Thoracic aorta (tissue), 2 donors: ENCODE measurements around the gene XRCC5. TPM values are rescaled to one million over a fixed set of nuclear protein-coding genes. Genes with fewer than 3 reads are reported as not detected.

Source experiments
- ATAC-seq: fragments of 150-250 bp; one replicate; pipeline ENCODE4 v1.8.0; 2017; ENCODE audit warnings: low read depth; ENCODE audit not compliant: insufficient number of reproducible peaks, low FRiP score
- DNase-seq: peaks from one replicate; pipeline ENCODE4 v3.0.0-alpha.2; 2020; ENCODE audit warnings: low spot score
- H3K27ac ChIP-seq, 2 donors: fragments of 200-600 bp; sonication (generic); 1 replicate in 1 of 2; 2 replicates in 1 of 2; pipeline ENCODE4 v1.5.1; 2016; ENCODE audit warnings: mild to moderate bottlenecking in 2 of 2, moderate library complexity in 2 of 2
- H3K27me3 ChIP-seq: fragments of 200-600 bp; sonication (generic); replicated peaks from 2 replicates; pipeline ENCODE4 v1.6.0; 2016; ENCODE audit warnings: mild to moderate bottlenecking; ENCODE audit not compliant: insufficient read depth
- H3K36me3 ChIP-seq: fragments of 200-600 bp; sonication (generic); one replicate; pipeline ENCODE4 v1.5.1; 2016
- H3K4me1 ChIP-seq, 2 donors: fragments of 200-600 bp; sonication (generic); 1 replicate in 1 of 2; 2 replicates in 1 of 2; pipeline versions ENCODE4 v1.5.1 to v1.6.0; 2016; ENCODE audit warnings: low read depth in 2 of 2, mild to moderate bottlenecking in 1 of 2; ENCODE audit not compliant: control insufficient read depth in 1 of 2
- H3K4me3 ChIP-seq: fragments of 200-600 bp; sonication (generic); 2 replicates; pipeline ENCODE4 v1.5.1; 2016; ENCODE audit warnings: mild to moderate bottlenecking
- H3K9me3 ChIP-seq: fragments of 200-600 bp; sonication (generic); 2 replicates; pipeline ENCODE4 v1.5.1; 2016
- CTCF ChIP-seq: fragments of 200-600 bp; sonication (generic); IDR thresholded peaks from one replicate; pipeline ENCODE4 v1.5.1; 2019; ENCODE audit warnings: antibody characterized with exemption
- total RNA-seq, 2 donors: library from RNA; depleted of rRNA; stranded (reverse); fragments of >200 nt; gene quantifications; one replicate each; pipeline versions ENCODE4 v1.1.0 to v1.2.3, GENCODE V29; 2016

The XRCC5 gene
- total RNA-seq, 2 donors from 2014 or later, result 137 to 152 TPM

DNA sequence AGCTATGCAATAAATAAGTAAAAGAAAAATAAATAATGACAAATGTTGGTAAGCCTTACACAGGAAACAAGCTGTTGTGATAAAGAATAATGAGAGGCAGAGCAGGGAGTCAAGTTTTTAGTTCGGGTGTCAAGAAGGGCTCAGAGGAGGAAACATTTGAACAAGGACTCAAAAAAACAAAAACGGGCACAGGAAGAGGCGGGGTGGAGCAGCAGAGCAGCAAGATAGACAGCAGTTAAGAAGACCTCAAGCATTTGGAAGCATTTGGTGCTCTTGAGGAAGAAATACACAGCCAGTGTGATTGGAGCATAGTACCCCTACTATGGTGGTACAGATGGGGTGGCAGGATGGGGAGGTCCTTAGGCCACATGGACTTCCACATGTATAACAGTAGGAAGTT lies 24.6 kb upstream of the XRCC5 start:
- DNase-seq (no peak), ATAC-seq (no peak)
- no peak overlapping the region for H3K27ac ChIP-seq

DNA sequence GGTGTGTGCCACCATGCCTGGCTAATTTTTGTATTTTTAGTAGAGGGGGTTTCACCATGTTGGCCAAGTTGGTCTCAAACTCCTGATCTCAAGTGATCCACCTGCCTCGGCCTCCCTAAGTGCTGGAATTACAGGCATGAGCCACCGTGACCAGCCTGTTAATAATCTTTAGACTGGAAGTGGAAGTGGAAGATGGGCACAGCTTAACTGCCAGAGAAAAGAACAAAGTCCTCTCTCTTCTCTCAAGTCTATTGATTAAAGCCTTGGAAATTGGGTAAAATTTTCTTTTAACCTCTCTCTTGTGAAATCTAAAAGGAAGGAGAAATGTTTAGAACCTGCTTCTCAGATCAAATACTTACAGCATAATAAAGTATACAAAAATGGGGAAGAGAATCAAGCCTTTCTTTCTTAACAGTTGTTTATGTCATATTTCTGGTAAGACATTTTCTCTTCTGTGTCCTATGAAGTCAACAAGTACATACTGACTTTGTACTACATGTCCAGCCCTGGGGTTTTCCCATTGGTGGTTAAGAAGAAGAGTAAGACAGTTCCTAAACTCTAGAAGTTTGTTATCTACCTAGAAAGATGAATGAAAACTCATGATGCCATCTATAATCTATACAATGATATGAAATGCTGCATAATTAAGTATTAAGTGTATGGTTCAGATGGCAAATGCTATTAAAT lies 22.8 kb upstream of the XRCC5 start:
- Histone ChIP-seq H3K9me3 (no peaks in the 10 kb centered on the region), H3K4me1 (peaks cover 0 to 2% of the 10 kb centered on the region in 2 donors), H3K27ac (no peak overlapping the region), H3K36me3 (no peaks in the 10 kb centered on the region), H3K27me3 (no peaks in the 10 kb centered on the region), H3K4me3 (no peak overlapping the region)
- no peak for TF ChIP-seq CTCF
- no peak for ATAC-seq
- no peak for DNase-seq

More for the DNA sequence above, 24.6 kb upstream of the XRCC5 start:
- Histone ChIP-seq H3K4me1 (peaks cover 5 to 7% of the 10 kb centered on the region in 2 donors), H3K9me3 (no peaks in the 10 kb centered on the region), H3K36me3 (no peaks in the 10 kb centered on the region), H3K4me3 (no peak overlapping the region), H3K27me3 (no peaks in the 10 kb centered on the region)
- no peak for TF ChIP-seq CTCF

GRCh38 chr2:216090369-216090786 lies 18.8 kb upstream of the XRCC5 start:
- no peak overlapping the region for H3K4me3 ChIP-seq
- H3K27me3 ChIP-seq, result no peaks in the 10 kb centered on the region
- no peak for TF ChIP-seq CTCF
- H3K36me3 ChIP-seq, result no peaks in the 10 kb centered on the region
- H3K27ac ChIP-seq, result no peak overlapping the region
- DNase-seq (no peak), ATAC-seq (no peak)
- H3K9me3 ChIP-seq, result no peaks in the 10 kb centered on the region
- no peaks in the 10 kb centered on the region for H3K4me1 ChIP-seq

GRCh38 chr2:216092646-216093045 lies 16.5 kb upstream of the XRCC5 start:
- no peaks in the 10 kb centered on the region for H3K4me1 ChIP-seq
- no peaks in the 10 kb centered on the region for H3K36me3 ChIP-seq
- H3K4me3 ChIP-seq, result no peak overlapping the region
- ATAC-seq, result no peak
- no peaks in the 10 kb centered on the region for H3K27me3 ChIP-seq
- no peak for DNase-seq
- H3K9me3 ChIP-seq, result no peaks in the 10 kb centered on the region
- no peak for TF ChIP-seq CTCF
- no peak overlapping the region for H3K27ac ChIP-seq

DNA sequence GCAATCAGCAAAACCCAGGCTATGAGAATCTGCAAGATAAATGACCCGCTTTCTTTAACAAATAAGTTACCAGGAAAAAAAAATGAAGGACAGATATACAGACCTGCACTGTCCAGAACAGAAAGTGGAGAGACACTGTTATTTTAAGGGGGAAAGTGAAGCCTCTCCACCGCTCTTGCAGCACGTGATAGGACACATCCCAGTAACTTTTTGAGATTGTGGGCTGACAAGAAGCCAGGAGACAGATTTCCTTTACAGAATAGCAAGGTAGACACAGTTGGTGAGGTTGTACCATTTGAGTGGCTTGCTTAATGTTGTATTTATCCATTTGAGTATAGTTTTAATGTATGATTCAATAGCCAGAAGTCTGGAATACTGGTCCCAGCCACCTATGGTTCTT lies 14.4 kb upstream of the XRCC5 start:
- TF ChIP-seq CTCF, result no peak

More for the DNA sequence above, 14.4 kb upstream of the XRCC5 start:
- H3K9me3 ChIP-seq, result no peaks in the 10 kb centered on the region
- no peaks in the 10 kb centered on the region for H3K27me3 ChIP-seq
- no peaks in the 10 kb centered on the region for H3K4me1 ChIP-seq
- H3K4me3 ChIP-seq, result no peak overlapping the region
- DNase-seq, result no peak
- ATAC-seq, result no peak
- no peaks in the 10 kb centered on the region for H3K36me3 ChIP-seq
- H3K27ac ChIP-seq, result no peak overlapping the region
